ENCODE data around the gene CYB5RL. TPM values are rescaled to one million over a fixed set of nuclear protein-coding genes. Genes with fewer than 3 reads are reported as not detected.

Gene CYB5RL, protein sequence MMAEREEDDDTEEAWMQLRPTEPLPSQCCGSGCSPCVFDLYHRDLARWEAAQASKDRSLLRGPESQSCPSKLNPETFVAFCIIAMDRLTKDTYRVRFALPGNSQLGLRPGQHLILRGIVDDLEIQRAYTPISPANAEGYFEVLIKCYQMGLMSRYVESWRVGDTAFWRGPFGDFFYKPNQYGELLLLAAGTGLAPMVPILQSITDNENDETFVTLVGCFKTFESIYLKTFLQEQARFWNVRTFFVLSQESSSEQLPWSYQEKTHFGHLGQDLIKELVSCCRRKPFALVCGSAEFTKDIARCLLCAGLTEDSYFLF
- polyA plus RNA-seq (2013, experiment 1 of 2): 5.1 TPM
- polyA plus RNA-seq (2013, experiment 2 of 2): 5.7 TPM

DNA sequence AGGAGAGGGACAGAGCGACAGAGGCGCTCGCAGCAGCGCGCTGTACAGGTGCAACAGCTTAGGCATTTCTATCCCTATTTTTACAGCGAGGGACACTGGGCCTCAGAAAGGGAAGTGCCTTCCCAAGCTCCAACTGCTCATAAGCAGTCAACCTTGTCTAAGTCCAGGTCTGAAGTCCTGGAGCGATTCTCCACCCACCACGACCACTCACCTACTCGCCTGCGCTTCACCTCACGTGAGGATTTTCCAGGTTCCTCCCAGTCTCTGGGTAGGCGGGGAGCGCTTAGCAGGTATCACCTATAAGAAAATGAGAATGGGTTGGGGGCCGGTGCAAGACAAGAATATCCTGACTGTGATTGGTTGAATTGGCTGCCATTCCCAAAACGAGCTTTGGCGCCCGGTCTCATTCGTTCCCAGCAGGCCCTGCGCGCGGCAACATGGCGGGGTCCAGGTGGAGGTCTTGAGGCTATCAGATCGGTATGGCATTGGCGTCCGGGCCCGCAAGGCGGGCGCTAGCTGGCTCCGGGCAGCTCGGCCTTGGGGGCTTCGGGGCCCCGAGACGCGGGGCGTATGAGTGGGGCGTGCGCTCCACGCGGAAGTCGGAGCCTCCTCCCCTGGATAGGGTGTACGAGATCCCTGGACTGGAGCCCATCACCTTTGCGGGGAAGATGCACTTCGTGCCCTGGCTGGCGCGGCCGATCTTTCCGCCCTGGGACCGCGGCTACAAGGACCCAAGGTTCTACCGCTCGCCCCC, at the start of gene CYB5RL, which contains the start of gene MRPL37:
TSS of gene CYB5RL (minus strand) at position 266 of the 754 bp plus-strand sequence. CDS start 4,414 bp downstream, outside the sequence.
TSS of gene MRPL37 (plus strand) at position 403 of the 754 bp plus-strand sequence. CDS start at position 480, 77 bp downstream.
- Histone ChIP-seq H3K4me3 (ENCODE audit: extremely low read depth, insufficient read depth, low read length, poor library complexity, severe bottlenecking) (peak within 1 kb of the TSS; percentile 74), H3K36me3 (ENCODE audit: control insufficient read depth, insufficient read depth, low read length) (peaks cover 27% of the 10 kb centered on the region), H3K9me3 (ENCODE audit: control insufficient read depth, low read length) (no peaks in the 10 kb centered on the region), H3K4me1 (ENCODE audit: control insufficient read depth, insufficient read depth, low read length, poor library complexity, severe bottlenecking) (no peaks in the 10 kb centered on the region), H3K27ac (ENCODE audit: low read depth, low read length, severe bottlenecking) (no peak within 1 kb of the TSS)
- 0% methylated on average over 35 to 49 of the region's 51 CpGs for whole genome bisulfite sequencing, 2 experiments (ENCODE audit: insufficient coverage in 2 of 2)

DNA sequence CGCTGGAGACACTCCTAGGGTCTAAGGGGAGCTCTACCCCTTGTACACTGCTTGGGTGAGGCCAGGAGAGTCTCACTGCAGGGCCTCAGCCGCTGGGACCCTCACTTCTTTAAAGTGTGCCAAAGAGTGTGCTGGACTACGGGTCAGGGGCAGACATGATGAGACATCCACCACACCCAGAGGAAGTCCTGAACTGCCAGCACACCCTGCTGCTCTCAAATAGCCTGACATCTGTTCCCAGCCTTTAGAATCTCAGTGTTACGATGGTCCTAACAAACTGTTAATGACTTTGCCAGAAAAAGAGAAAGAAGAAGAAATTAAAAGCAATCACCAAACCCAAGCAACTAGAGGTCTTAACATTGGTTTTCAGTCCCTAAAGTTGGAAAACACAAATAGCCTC, 49.1 kb upstream of the CYB5RL start:
- H3K36me3 ChIP-seq (ENCODE audit: control insufficient read depth, insufficient read depth, low read length): peaks cover 81% of the 10 kb centered on the region
- WGBS, 2 experiments (ENCODE audit: insufficient coverage in 2 of 2): 96% methylated on average over 2 to 4 of the region's 4 CpGs
- no peak overlapping the region for H3K27ac ChIP-seq (ENCODE audit: low read depth, low read length, severe bottlenecking)
- H3K4me1 ChIP-seq (ENCODE audit: control insufficient read depth, insufficient read depth, low read length, poor library complexity, severe bottlenecking): peaks cover 21% of the 10 kb centered on the region
- H3K9me3 ChIP-seq (ENCODE audit: control insufficient read depth, low read length): no peaks in the 10 kb centered on the region
- no peak overlapping the region for H3K4me3 ChIP-seq (ENCODE audit: extremely low read depth, insufficient read depth, low read length, poor library complexity, severe bottlenecking)

- 92 to 94% methylated on average over 10 to 11 of the region's 11 CpGs for WGBS, 2 experiments (ENCODE audit: insufficient coverage in 2 of 2)
- Histone ChIP-seq H3K36me3 (ENCODE audit: control insufficient read depth, insufficient read depth, low read length) (peaks cover 84% of the 10 kb centered on the region), H3K27ac (ENCODE audit: low read depth, low read length, severe bottlenecking) (no peak overlapping the region), H3K4me1 (ENCODE audit: control insufficient read depth, insufficient read depth, low read length, poor library complexity, severe bottlenecking) (peaks cover 11% of the 10 kb centered on the region), H3K4me3 (ENCODE audit: extremely low read depth, insufficient read depth, low read length, poor library complexity, severe bottlenecking) (no peak overlapping the region), H3K9me3 (ENCODE audit: control insufficient read depth, low read length) (no peaks in the 10 kb centered on the region)
Observed at GRCh38 chr1:54247863-54248515, 48.2 kb upstream of the CYB5RL start.

GRCh38 chr1:54246116-54246721, 46.4 kb upstream of the CYB5RL start:
- Histone ChIP-seq H3K4me3 (ENCODE audit: extremely low read depth, insufficient read depth, low read length, poor library complexity, severe bottlenecking) (no peak overlapping the region), H3K27ac (ENCODE audit: low read depth, low read length, severe bottlenecking) (no peak overlapping the region), H3K36me3 (ENCODE audit: control insufficient read depth, insufficient read depth, low read length) (peaks cover 85% of the 10 kb centered on the region), H3K4me1 (ENCODE audit: control insufficient read depth, insufficient read depth, low read length, poor library complexity, severe bottlenecking) (peaks cover 5% of the 10 kb centered on the region), H3K9me3 (ENCODE audit: control insufficient read depth, low read length) (no peaks in the 10 kb centered on the region)
- WGBS, 2 experiments (ENCODE audit: insufficient coverage in 2 of 2): 93 to 95% methylated on average over 8 to 10 of the region's 10 CpGs

DNA sequence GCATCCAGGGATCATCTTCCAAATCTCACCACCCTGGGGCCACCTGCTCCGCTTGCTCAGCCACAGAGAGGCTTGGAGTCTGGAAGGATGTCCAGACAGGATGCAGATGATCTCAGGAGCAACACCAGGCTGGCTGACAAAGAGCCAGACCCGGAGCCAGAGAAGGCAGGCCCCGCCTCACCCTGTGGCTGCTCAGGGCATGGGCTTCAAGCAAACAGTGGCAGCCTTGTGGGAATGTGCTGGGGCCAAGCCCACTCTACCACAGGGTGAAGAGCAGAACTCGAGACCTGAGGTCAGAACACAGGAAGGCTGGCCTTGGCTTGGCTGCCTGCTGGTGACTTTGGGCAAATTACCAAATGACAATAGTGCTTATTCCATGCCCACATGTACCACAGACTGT, 45.7 kb upstream of the CYB5RL start:
- Histone ChIP-seq H3K4me3 (ENCODE audit: extremely low read depth, insufficient read depth, low read length, poor library complexity, severe bottlenecking) (no peak overlapping the region), H3K9me3 (ENCODE audit: control insufficient read depth, low read length) (no peaks in the 10 kb centered on the region), H3K27ac (ENCODE audit: low read depth, low read length, severe bottlenecking) (no peak overlapping the region), H3K4me1 (ENCODE audit: control insufficient read depth, insufficient read depth, low read length, poor library complexity, severe bottlenecking) (peaks cover under 1% of the 10 kb centered on the region), H3K36me3 (ENCODE audit: control insufficient read depth, insufficient read depth, low read length) (peaks cover 85% of the 10 kb centered on the region)
- 85 to 91% methylated on average over 3 to 4 of the region's 4 CpGs for WGBS, 2 experiments (ENCODE audit: insufficient coverage in 2 of 2)

GRCh38 chr1:54244655-54245054, 44.8 kb upstream of the CYB5RL start:
- Histone ChIP-seq H3K36me3 (ENCODE audit: control insufficient read depth, insufficient read depth, low read length) (peaks cover 82% of the 10 kb centered on the region), H3K4me1 (ENCODE audit: control insufficient read depth, insufficient read depth, low read length, poor library complexity, severe bottlenecking) (no peaks in the 10 kb centered on the region), H3K27ac (ENCODE audit: low read depth, low read length, severe bottlenecking) (no peak overlapping the region), H3K4me3 (ENCODE audit: extremely low read depth, insufficient read depth, low read length, poor library complexity, severe bottlenecking) (no peak overlapping the region), H3K9me3 (ENCODE audit: control insufficient read depth, low read length) (no peaks in the 10 kb centered on the region)
- WGBS, 2 experiments (ENCODE audit: insufficient coverage in 2 of 2): 97 to 100% methylated on average over 4 to 5 of the region's 7 CpGs

DNA sequence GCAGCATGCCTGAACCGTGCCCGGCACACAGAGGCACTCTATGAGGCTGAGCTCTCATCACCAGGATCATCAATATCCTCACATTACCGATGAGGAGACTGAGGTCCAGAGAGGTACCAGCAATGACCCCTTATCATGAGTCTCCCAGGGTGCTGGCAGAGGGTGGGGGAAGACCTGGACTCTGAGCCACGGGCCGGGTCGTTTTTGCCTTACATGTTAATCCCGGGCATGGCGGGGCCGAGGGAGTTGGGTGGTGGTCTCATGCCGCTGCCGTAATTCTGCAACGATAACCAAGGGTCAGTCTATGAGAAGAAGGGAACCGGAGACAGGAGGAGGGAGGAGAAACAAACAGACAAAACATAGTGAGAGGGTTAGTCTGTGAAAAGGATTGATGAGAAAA, 43.2 kb upstream of the CYB5RL start:
- no peaks in the 10 kb centered on the region for H3K9me3 ChIP-seq (ENCODE audit: control insufficient read depth, low read length)
- 91 to 98% methylated on average over 8 to 10 of the region's 13 CpGs for WGBS, 2 experiments (ENCODE audit: insufficient coverage in 2 of 2)
- no peak overlapping the region for H3K27ac ChIP-seq (ENCODE audit: low read depth, low read length, severe bottlenecking)
- no peak overlapping the region for H3K4me3 ChIP-seq (ENCODE audit: extremely low read depth, insufficient read depth, low read length, poor library complexity, severe bottlenecking)
- H3K36me3 ChIP-seq (ENCODE audit: control insufficient read depth, insufficient read depth, low read length): peaks cover 87% of the 10 kb centered on the region
- no peaks in the 10 kb centered on the region for H3K4me1 ChIP-seq (ENCODE audit: control insufficient read depth, insufficient read depth, low read length, poor library complexity, severe bottlenecking)

GRCh38 chr1:54241364-54241763, 41.5 kb upstream of the CYB5RL start:
- no peak overlapping the region for H3K4me3 ChIP-seq (ENCODE audit: extremely low read depth, insufficient read depth, low read length, poor library complexity, severe bottlenecking)
- WGBS, 2 experiments (ENCODE audit: insufficient coverage in 2 of 2): 88 to 98% methylated on average over 3 to 4 of the region's 6 CpGs
- H3K27ac ChIP-seq (ENCODE audit: low read depth, low read length, severe bottlenecking): no peak overlapping the region
- H3K4me1 ChIP-seq (ENCODE audit: control insufficient read depth, insufficient read depth, low read length, poor library complexity, severe bottlenecking): no peaks in the 10 kb centered on the region
- H3K36me3 ChIP-seq (ENCODE audit: control insufficient read depth, insufficient read depth, low read length): peaks cover 88% of the 10 kb centered on the region
- no peaks in the 10 kb centered on the region for H3K9me3 ChIP-seq (ENCODE audit: control insufficient read depth, low read length)

- WGBS, 2 experiments (ENCODE audit: insufficient coverage in 2 of 2): 94 to 98% methylated on average over 10 to 12 of the region's 12 CpGs
- Histone ChIP-seq H3K4me3 (ENCODE audit: extremely low read depth, insufficient read depth, low read length, poor library complexity, severe bottlenecking) (no peak overlapping the region), H3K4me1 (ENCODE audit: control insufficient read depth, insufficient read depth, low read length, poor library complexity, severe bottlenecking) (no peaks in the 10 kb centered on the region), H3K36me3 (ENCODE audit: control insufficient read depth, insufficient read depth, low read length) (peaks cover 91% of the 10 kb centered on the region), H3K9me3 (ENCODE audit: control insufficient read depth, low read length) (no peaks in the 10 kb centered on the region), H3K27ac (ENCODE audit: low read depth, low read length, severe bottlenecking) (no peak overlapping the region)
Observed at GRCh38 chr1:54240741-54241335, 41.0 kb upstream of the CYB5RL start.

GRCh38 chr1:54239631-54240031, 39.8 kb upstream of the CYB5RL start:
- Histone ChIP-seq H3K4me3 (ENCODE audit: extremely low read depth, insufficient read depth, low read length, poor library complexity, severe bottlenecking) (no peak overlapping the region), H3K36me3 (ENCODE audit: control insufficient read depth, insufficient read depth, low read length) (peaks cover 91% of the 10 kb centered on the region), H3K27ac (ENCODE audit: low read depth, low read length, severe bottlenecking) (no peak overlapping the region), H3K9me3 (ENCODE audit: control insufficient read depth, low read length) (no peaks in the 10 kb centered on the region), H3K4me1 (ENCODE audit: control insufficient read depth, insufficient read depth, low read length, poor library complexity, severe bottlenecking) (no peaks in the 10 kb centered on the region)
- 96 to 97% methylated on average over 6 to 7 of the region's 10 CpGs for WGBS, 2 experiments (ENCODE audit: insufficient coverage in 2 of 2)
